ENCODE measurements around the gene CLP1.
"Not testable (repeated sequence)": the region's sequence is repeated elsewhere in the genome, so short reads cannot be mapped to it uniquely, and the experiment has no call there.

The CLP1 gene

DNA sequence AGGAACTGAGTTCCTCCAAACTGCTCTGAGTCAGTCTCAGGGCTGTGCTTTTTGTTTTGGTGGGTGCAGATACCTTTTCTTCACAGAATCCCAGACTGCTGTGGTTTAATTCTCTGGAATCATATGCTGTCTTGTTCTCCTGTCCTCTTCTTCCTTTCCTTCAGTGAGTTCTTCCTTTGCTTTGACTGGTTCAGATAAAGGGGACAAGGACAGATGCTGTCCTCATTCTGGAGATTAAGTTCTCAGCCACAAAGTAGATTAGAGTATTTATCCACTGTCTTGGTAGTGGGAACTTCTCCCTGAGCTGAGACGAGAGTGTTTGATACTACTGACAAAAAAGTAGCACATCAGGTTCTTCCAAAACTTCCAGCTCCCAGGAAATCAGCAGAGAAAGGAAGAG lies 23.6 kb downstream of the CLP1 start:
- TF ChIP-seq EZH2phosphoT487 (IDR thresholded peaks at IDR 0.05; ENCODE audit: borderline replicate concordance) (no peak), CTCF (conservative IDR thresholded peaks at IDR 0.05; ENCODE audit: low read length) (no peak)
- H2AFZ ChIP-seq (ENCODE audit: low read length), result no peak overlapping the region
- no peak overlapping the region for H3K9ac ChIP-seq (ENCODE audit: low read depth, low read length, poor library complexity, severe bottlenecking)
- H3K4me1 ChIP-seq (ENCODE audit: insufficient read depth, low read length, poor library complexity, severe bottlenecking), result peaks cover 8% of the 10 kb centered on the region
- H3K9me3 ChIP-seq (ENCODE audit: insufficient read depth, low read depth, low read length), result no peaks in the 10 kb centered on the region
- no peak overlapping the region for H3K4me3 ChIP-seq (ENCODE audit: low read length, poor library complexity, severe bottlenecking)
- H3K36me3 ChIP-seq (ENCODE audit: insufficient read depth, low read length), result peaks cover 69% of the 10 kb centered on the region; the same call in 1 of the 2 replicates
- no peaks in the 10 kb centered on the region for H3F3A ChIP-seq (ENCODE audit: low read depth)
- H3K79me2 ChIP-seq (ENCODE audit: insufficient read depth, low read length), result peaks cover 51% of the 10 kb centered on the region
- H3K27me3 ChIP-seq (ENCODE audit: insufficient read depth, low read length, poor library complexity, severe bottlenecking), result no peaks in the 10 kb centered on the region
- H3K4me2 ChIP-seq (ENCODE audit: low read depth, low read length, poor library complexity, severe bottlenecking), result peak overlapping the region; percentile 35
- H3K9me2 ChIP-seq (replicated peaks; ENCODE audit: low read depth, low read length), result no peaks in the 10 kb centered on the region
- H4K20me1 ChIP-seq (ENCODE audit: insufficient read depth, low read length, poor library complexity, severe bottlenecking), result peaks cover 40% of the 10 kb centered on the region

- H3K36me3 ChIP-seq (ENCODE audit: insufficient read depth, low read length), result peaks cover 86% of the 10 kb centered on the region
- not testable (repeated sequence) for H3F3A ChIP-seq (ENCODE audit: low read depth); H3K79me2 ChIP-seq (ENCODE audit: insufficient read depth, low read length); H3K9me3 ChIP-seq (ENCODE audit: insufficient read depth, low read depth, low read length); H3K27me3 ChIP-seq (ENCODE audit: insufficient read depth, low read length, poor library complexity, severe bottlenecking); H4K20me1 ChIP-seq (ENCODE audit: insufficient read depth, low read length, poor library complexity, severe bottlenecking); H2AFZ ChIP-seq (ENCODE audit: low read length); H3K9ac ChIP-seq (ENCODE audit: low read depth, low read length, poor library complexity, severe bottlenecking); H3K4me1 ChIP-seq (ENCODE audit: insufficient read depth, low read length, poor library complexity, severe bottlenecking); H3K4me3 ChIP-seq (ENCODE audit: low read length, poor library complexity, severe bottlenecking); H3K4me2 ChIP-seq (ENCODE audit: low read depth, low read length, poor library complexity, severe bottlenecking); H3K9me2 ChIP-seq (replicated peaks; ENCODE audit: low read depth, low read length)
Measured at GRCh38 chr11:57690474-57690873, 32.9 kb downstream of the CLP1 start.

- no peak overlapping the region for H3K4me2 ChIP-seq (ENCODE audit: low read depth, low read length, poor library complexity, severe bottlenecking)
- TF ChIP-seq CTCF (conservative IDR thresholded peaks at IDR 0.05; ENCODE audit: low read length) (no peak), EZH2phosphoT487 (IDR thresholded peaks at IDR 0.05; ENCODE audit: borderline replicate concordance) (no peak)
- no peaks in the 10 kb centered on the region for H3K9me2 ChIP-seq (replicated peaks; ENCODE audit: low read depth, low read length)
- no peaks in the 10 kb centered on the region for H3K9me3 ChIP-seq (ENCODE audit: insufficient read depth, low read depth, low read length)
- no peaks in the 10 kb centered on the region for H3K4me1 ChIP-seq (ENCODE audit: insufficient read depth, low read length, poor library complexity, severe bottlenecking)
- no peaks in the 10 kb centered on the region for H3K79me2 ChIP-seq (ENCODE audit: insufficient read depth, low read length)
- no peak overlapping the region for H3K4me3 ChIP-seq (ENCODE audit: low read length, poor library complexity, severe bottlenecking)
- no peaks in the 10 kb centered on the region for H4K20me1 ChIP-seq (ENCODE audit: insufficient read depth, low read length, poor library complexity, severe bottlenecking)
- no peak overlapping the region for H3K9ac ChIP-seq (ENCODE audit: low read depth, low read length, poor library complexity, severe bottlenecking)
- H3F3A ChIP-seq (ENCODE audit: low read depth), result no peaks in the 10 kb centered on the region
- no peak overlapping the region for H2AFZ ChIP-seq (ENCODE audit: low read length)
- peaks cover 76% of the 10 kb centered on the region for H3K36me3 ChIP-seq (ENCODE audit: insufficient read depth, low read length)
- H3K27me3 ChIP-seq (ENCODE audit: insufficient read depth, low read length, poor library complexity, severe bottlenecking), result no peaks in the 10 kb centered on the region
Measured at GRCh38 chr11:57698843-57699365, 41.3 kb downstream of the CLP1 start.

- H3F3A ChIP-seq (ENCODE audit: low read depth), result no peaks in the 10 kb centered on the region
- H3K4me3 ChIP-seq (ENCODE audit: low read length, poor library complexity, severe bottlenecking), result no peak overlapping the region
- no peak overlapping the region for H3K9ac ChIP-seq (ENCODE audit: low read depth, low read length, poor library complexity, severe bottlenecking)
- H3K36me3 ChIP-seq (ENCODE audit: insufficient read depth, low read length), result peaks cover 76% of the 10 kb centered on the region
- no peaks in the 10 kb centered on the region for H3K9me2 ChIP-seq (replicated peaks; ENCODE audit: low read depth, low read length)
- H3K4me1 ChIP-seq (ENCODE audit: insufficient read depth, low read length, poor library complexity, severe bottlenecking), result no peaks in the 10 kb centered on the region
- no peak overlapping the region for H3K4me2 ChIP-seq (ENCODE audit: low read depth, low read length, poor library complexity, severe bottlenecking)
- H3K9me3 ChIP-seq (ENCODE audit: insufficient read depth, low read depth, low read length), result no peaks in the 10 kb centered on the region
- TF ChIP-seq EZH2phosphoT487 (IDR thresholded peaks at IDR 0.05; ENCODE audit: borderline replicate concordance) (no peak), CTCF (conservative IDR thresholded peaks at IDR 0.05; ENCODE audit: low read length) (no peak)
- no peaks in the 10 kb centered on the region for H4K20me1 ChIP-seq (ENCODE audit: insufficient read depth, low read length, poor library complexity, severe bottlenecking)
- no peaks in the 10 kb centered on the region for H3K27me3 ChIP-seq (ENCODE audit: insufficient read depth, low read length, poor library complexity, severe bottlenecking)
- no peaks in the 10 kb centered on the region for H3K79me2 ChIP-seq (ENCODE audit: insufficient read depth, low read length)
- no peak overlapping the region for H2AFZ ChIP-seq (ENCODE audit: low read length)
Measured at GRCh38 chr11:57699813-57700212, 42.3 kb downstream of the CLP1 start.
